Measurements from ENCODE around the gene PODXL2. TPM values are rescaled to one million over a fixed set of nuclear protein-coding genes. Genes with fewer than 3 reads are reported as not detected.
A peak's percentile ranks its signal among the peaks of the same experiment; 100 is the strongest.

The PODXL2 gene
- total and polyA plus RNA-seq, 2 of the 8 experiments (the other 6 are each of a cell fraction or from before 2014, with no cell fraction given) = 27.6 to 31.6 TPM

GRCh38 chr3:127700406-127700805, 71.4 kb downstream of the PODXL2 start:
- H3K79me1 ChIP-seq (ENCODE audit: low read depth, low read length) = no peaks in the 10 kb centered on the region; the same call in 1 of the 2 replicates
- no peak overlapping the region for H3K4me3 ChIP-seq (ENCODE audit: extremely low read depth in 1 of 4, insufficient read depth in 2 of 4, low read depth in 3 of 4, low read length in 4 of 4)
- H3K9me3 ChIP-seq (ENCODE audit: insufficient read depth in 2 of 2, low read depth in 1 of 2, low read length in 1 of 2) = no peaks in the 10 kb centered on the region
- DNase-seq (ENCODE audit: low read depth in 1 of 2, low spot score in 2 of 2) = no peak
- ChIA-PET CTCF (ENCODE audit: partially characterized antibody) (interaction anchor here (0.7 to 12.8 kb wide), 11 partner anchors 9 to 148 kb away, joined by 3 to 105 read pairs (median 4); no protein-coding TSS in a partner anchor), POLR2A (ENCODE audit: partially characterized antibody) (no interaction called here)
- H2AFZ ChIP-seq (ENCODE audit: low read length) = no peak overlapping the region
- no peak overlapping the region for H2BK120ac ChIP-seq (replicated peaks; ENCODE audit: low read depth, low read length)
- no peak overlapping the region for H2BK20ac ChIP-seq (ENCODE audit: low read length)
- H3K23me2 ChIP-seq (ENCODE audit: low read depth, low read length) = no peaks in the 10 kb centered on the region
- no peak overlapping the region for H3K9ac ChIP-seq (replicated peaks in 1 of 4; ENCODE audit: extremely low read depth in 1 of 4, low read depth in 3 of 4, low read length in 3 of 4)
- no peaks in the 10 kb centered on the region for H3K79me2 ChIP-seq (ENCODE audit: control insufficient read depth in 1 of 2, insufficient read depth in 2 of 2, low read length in 2 of 2)
- 77% methylated on average over 5 of the region's 5 CpGs; no CpG with 5 or more reads in 1 of the 2 experiments for WGBS, 2 experiments (ENCODE audit: extremely low coverage in 1 of 2, insufficient coverage in 1 of 2, insufficient read length in 1 of 2, insufficient replicate concordance in 2 of 2, low coverage in 1 of 2, low lambda C conversion rate in 2 of 2, missing lambda C conversion rate in 1 of 2)
- no peaks in the 10 kb centered on the region for H3K36me3 ChIP-seq (ENCODE audit: control insufficient read depth in 2 of 4, insufficient read depth in 4 of 4, low read length in 3 of 4)
- H2AK5ac ChIP-seq (ENCODE audit: low read depth, low read length) = no peak overlapping the region
- no peak overlapping the region for H3K23ac ChIP-seq (ENCODE audit: insufficient read length)
- peaks cover 0 to 3% (median under 1%) of the 10 kb centered on the region in 4 experiments; a peak in 2 of 7 replicates for H3K4me1 ChIP-seq (replicated peaks in 1 of 4; ENCODE audit: control insufficient read depth in 3 of 4, insufficient read depth in 4 of 4, low read length in 3 of 4)
- H3K27ac ChIP-seq (ENCODE audit: low read depth, low read length) = no peak overlapping the region
- no peak overlapping the region for H4K8ac ChIP-seq (ENCODE audit: extremely low read depth, insufficient read depth, low read length)
- H3K27me3 ChIP-seq (replicated peaks in 1 of 4; ENCODE audit: control insufficient read depth in 3 of 4, extremely low read depth in 1 of 4, insufficient read depth in 3 of 4, low read length in 3 of 4) = no peaks in the 10 kb centered on the region
- H3K4ac ChIP-seq (replicated peaks; ENCODE audit: insufficient read length, low read depth, low read length) = no peak overlapping the region
- no peak for FAIRE-seq
- 0 out of 2 replicates have a peak overlapping the region, but pooled peaks have one; percentile 9 for H2BK12ac ChIP-seq (ENCODE audit: low read depth, low read length)
- H3K4me2 ChIP-seq (ENCODE audit: insufficient read depth in 1 of 2, low read depth in 2 of 2, low read length in 2 of 2) = no peak overlapping the region
- no peak overlapping the region for H4K5ac ChIP-seq (ENCODE audit: insufficient read length, low read depth, low read length)
- no peaks in the 10 kb centered on the region for H4K20me1 ChIP-seq (replicated peaks in 1 of 2; ENCODE audit: control insufficient read depth in 1 of 2, insufficient read depth in 2 of 2, low read length in 2 of 2)
- H2BK5ac ChIP-seq (ENCODE audit: low read depth, low read length) = no peak overlapping the region
- H2BK15ac ChIP-seq (ENCODE audit: low read length) = no peak overlapping the region
- no peak overlapping the region for H3K18ac ChIP-seq (ENCODE audit: extremely low read depth, low read length)
- no peak overlapping the region for H4K91ac ChIP-seq (replicated peaks; ENCODE audit: insufficient read length, low read length)
- no peak overlapping the region for H3K14ac ChIP-seq (ENCODE audit: insufficient read length)
- no peak overlapping the region for H3K56ac ChIP-seq (replicated peaks; ENCODE audit: insufficient read length, low read depth, low read length)
- no peak for TF ChIP-seq BACH1 (IDR thresholded peaks at IDR 0.05; ENCODE audit: low read length)
- no peak for TF ChIP-seq MAFK (IDR thresholded peaks at IDR 0.05; ENCODE audit: low read depth, low read length)
- TF ChIP-seq RAD21 (IDR thresholded peaks at IDR 0.05 in 1 of 2, conservative IDR thresholded peaks at IDR 0.05 in 1 of 2; ENCODE audit: low read depth in 2 of 2, low read length in 2 of 2) = 0 out of 4 replicates have a peak, but pooled peaks of 1 of the 2 experiments have one; percentile 2
- no peak for TF ChIP-seq SAP30 (IDR thresholded peaks at IDR 0.05; ENCODE audit: insufficient read depth, insufficient replicate concordance, low read length)
- TF ChIP-seq CTCF (IDR thresholded peaks at IDR 0.05; ENCODE audit: control extremely low read depth in 1 of 3, insufficient read depth in 1 of 3, low read depth in 1 of 3, low read length in 3 of 3) = peak in 1 of 3 experiments; percentile 24; a peak in 1 of 4 replicates
- no peak for TF ChIP-seq GABPA (IDR thresholded peaks at IDR 0.05; ENCODE audit: borderline replicate concordance, insufficient read depth, low read length)
- no peak for TF ChIP-seq MAX (IDR thresholded peaks at IDR 0.05)
- no peak for TF ChIP-seq TAF1 (IDR thresholded peaks at IDR 0.05; ENCODE audit: low read depth, low read length)
- TF ChIP-seq USF2 (IDR thresholded peaks at IDR 0.05; ENCODE audit: low read length) = no peak

All from H1 (cell line).